ENCODE measurements around the gene COL7A1.
A peak's percentile ranks its signal among the peaks of the same experiment; 100 is the strongest.

DNA sequence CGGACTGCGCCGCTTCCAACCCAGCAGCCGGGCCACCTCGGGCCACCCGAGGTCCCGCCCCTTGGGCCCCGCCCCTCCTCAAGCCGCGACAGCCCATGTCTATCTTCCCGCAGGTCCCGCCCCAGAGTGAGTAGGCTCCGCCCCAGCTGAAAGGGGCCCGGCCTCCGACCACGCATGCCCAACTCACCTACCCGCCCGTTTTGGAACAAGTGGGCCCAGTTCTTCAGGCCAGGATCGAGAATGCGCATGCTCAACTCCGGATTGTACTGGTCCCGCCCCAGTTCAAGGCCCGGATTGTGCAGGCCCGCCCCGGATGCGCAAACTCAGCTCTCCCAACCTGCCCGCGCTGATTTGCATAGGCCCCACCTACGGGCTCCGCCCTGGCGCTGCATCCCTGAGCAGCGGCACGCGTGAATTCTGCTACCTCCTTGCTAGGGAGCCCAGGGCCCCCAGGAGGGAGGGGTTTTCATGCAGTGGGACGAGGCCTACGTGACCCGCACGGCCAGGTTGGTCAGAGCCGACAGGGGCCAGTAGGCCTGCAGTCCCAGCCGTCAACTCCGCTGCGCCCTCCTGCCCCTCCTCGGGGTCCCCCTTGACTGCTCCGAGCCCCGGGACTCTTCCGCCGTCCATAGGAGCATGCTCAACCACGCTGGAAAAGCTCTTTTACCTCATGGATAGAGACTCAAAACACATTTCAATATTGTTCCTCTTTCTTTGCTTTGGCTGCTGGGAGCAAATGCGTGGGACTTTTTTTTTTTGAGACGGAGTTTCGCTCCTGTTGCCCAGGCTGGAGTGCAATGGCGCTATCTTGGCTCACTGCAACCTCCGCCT is 38.1 kb downstream of the COL7A1 start, which contains the start of gene PFKFB4:
- TF ChIP-seq, protein P1, sequence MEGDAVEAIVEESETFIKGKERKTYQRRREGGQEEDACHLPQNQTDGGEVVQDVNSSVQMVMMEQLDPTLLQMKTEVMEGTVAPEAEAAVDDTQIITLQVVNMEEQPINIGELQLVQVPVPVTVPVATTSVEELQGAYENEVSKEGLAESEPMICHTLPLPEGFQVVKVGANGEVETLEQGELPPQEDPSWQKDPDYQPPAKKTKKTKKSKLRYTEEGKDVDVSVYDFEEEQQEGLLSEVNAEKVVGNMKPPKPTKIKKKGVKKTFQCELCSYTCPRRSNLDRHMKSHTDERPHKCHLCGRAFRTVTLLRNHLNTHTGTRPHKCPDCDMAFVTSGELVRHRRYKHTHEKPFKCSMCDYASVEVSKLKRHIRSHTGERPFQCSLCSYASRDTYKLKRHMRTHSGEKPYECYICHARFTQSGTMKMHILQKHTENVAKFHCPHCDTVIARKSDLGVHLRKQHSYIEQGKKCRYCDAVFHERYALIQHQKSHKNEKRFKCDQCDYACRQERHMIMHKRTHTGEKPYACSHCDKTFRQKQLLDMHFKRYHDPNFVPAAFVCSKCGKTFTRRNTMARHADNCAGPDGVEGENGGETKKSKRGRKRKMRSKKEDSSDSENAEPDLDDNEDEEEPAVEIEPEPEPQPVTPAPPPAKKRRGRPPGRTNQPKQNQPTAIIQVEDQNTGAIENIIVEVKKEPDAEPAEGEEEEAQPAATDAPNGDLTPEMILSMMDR (IDR thresholded peaks at IDR 0.05): peak in 1 of 4 experiments; percentile 13
- TF ChIP-seq POLR2AphosphoS5 (IDR thresholded peaks at IDR 0.05): peak in 3 of 4 donors; percentile 41 to 62 (median 56)
- no peak for TF ChIP-seq POLR2A (IDR thresholded peaks at IDR 0.05)
- no peak for TF ChIP-seq EP300 (IDR thresholded peaks at IDR 0.05)
